Ovary (tissue), 9 donors: Measurements from ENCODE around the gene PARD3B. TPM values are rescaled to one million over a fixed set of nuclear protein-coding genes. Genes with fewer than 3 reads are reported as not detected.

Experiments
- DNase-seq, 5 donors: peaks; one replicate each; pipeline ENCODE4 v3.0.0-alpha.2; 2019 to 2020
- H3K27ac ChIP-seq, 2 donors: fragments of 200-600 bp; one replicate each; pipeline versions ENCODE4 v1.5.1 to v1.8.0; 2019 to 2022
- H3K27me3 ChIP-seq: fragments of 200-600 bp; one replicate; pipeline ENCODE4 v1.8.0; 2022
- H3K36me3 ChIP-seq: fragments of 200-600 bp; sonication (generic); one replicate; pipeline ENCODE4 v1.5.1; 2019
- H3K4me1 ChIP-seq: one replicate; pipeline ENCODE4 v1.8.1; 2013; ENCODE audit warnings: mild to moderate bottlenecking, moderate library complexity; ENCODE audit not compliant: insufficient read depth
- H3K4me3 ChIP-seq: fragments of 200-600 bp; sonication (generic); one replicate; pipeline ENCODE4 v1.5.1; 2017
- H3K9me3 ChIP-seq, 2 donors: fragments of 200-600 bp in 1 of 2; sonication (generic) in 1 of 2; one replicate each; pipeline versions ENCODE4 v1.5.1 to v1.8.1; 2013 to 2019; ENCODE audit warnings: mild to moderate bottlenecking in 1 of 2, moderate library complexity in 1 of 2
- EP300 ChIP-seq: sonication (generic); formaldehyde crosslinking; IDR thresholded peaks from one replicate; pipeline ENCODE4 v1.6.1; 2017; ENCODE audit warnings: antibody characterized with exemption
- POLR2A ChIP-seq: fragments of 450-650 bp; IDR thresholded peaks from one replicate; pipeline ENCODE4 v1.6.1; 2017; ENCODE audit warnings: antibody characterized with exemption, mild to moderate bottlenecking, moderate library complexity
- WGBS, 3 donors: extraction: QIAGEN DNeasy Blood & Tissue Kit in 1 of 3; methylation state at CpG; one replicate each; pipeline versions ENCODE4 v1.1.5 to v1.1.7; 2013 to 2017; 5-methylcytosine and 5-hydroxymethylcytosine counted together
- intact Hi-C, 4 donors: fragments of 100-400 bp; cut with DNase I; formaldehyde crosslinking; loops; one replicate each; pipeline versions ENCODE4 v1.11.0 to v1.15.1; 2022 to 2023
- polyA plus RNA-seq, 2 donors: library from polyadenylated mRNA; stranded (reverse); fragments of 200-250 nt in 1 of 2; fragments of 350-450 nt in 1 of 2; fragmentation: Illumina TruSeq in 1 of 2; extraction: RNeasy Lipid Tissue Mini Kit (QIAGEN cat#74804) in 1 of 2; gene quantifications; one replicate each; pipeline ENCODE4 v1.2.3, GENCODE V29; 2013 to 2014
- total RNA-seq, 7 donors: library from RNA; depleted of rRNA in 2 of 7; stranded (reverse); fragments of >200 nt in 2 of 7; fragmentation: NEBNext Ultra II Directional in 3 of 7; extraction: Animal tissue kit (Norgen Biotek cat#: 25700) in 3 of 7; gene quantifications; one replicate each; pipeline versions ENCODE4 v1.1.0 to v1.2.4, GENCODE V29; 2016 to 2023
- TF ChIP-seq, protein P1 (sequence below), 3 donors: fragments of 450-650 bp in 2 of 3; fragments of 200-600 bp in 1 of 3; IDR thresholded peaks; one replicate each; pipeline versions ENCODE4 v1.5.1 to v1.8.0; 2016 to 2022; ENCODE audit warnings: antibody characterized with exemption in 3 of 3, mild to moderate bottlenecking in 1 of 3
- donor health status: DM: no; HTN: no; CAD: no; lungs with moderate emphysema.
- donor health status: DM: no; HTN: no; CAD: no.
- donor health status: Bipolar disorder and iron deficiency.
- donor health status: DM: yes; HTN: yes; CAD: no.
- donor health status: DM: no; HTN: no; CAD: no.
- donor health status: DM: yes; HTN: yes; CAD: no.

Gene PARD3B
- total and polyA plus RNA-seq, 9 donors = 8.2 to 46.6 (median 28.7) TPM

- Histone ChIP-seq H3K27me3 (no peaks in the 10 kb centered on the region), H3K9me3 (no peaks in the 10 kb centered on the region), H3K36me3 (no peaks in the 10 kb centered on the region), H3K4me1 (peaks cover 11% of the 10 kb centered on the region), H3K4me3 (no peak overlapping the region), H3K27ac (no peak overlapping the region)
- TF ChIP-seq, protein P1, sequence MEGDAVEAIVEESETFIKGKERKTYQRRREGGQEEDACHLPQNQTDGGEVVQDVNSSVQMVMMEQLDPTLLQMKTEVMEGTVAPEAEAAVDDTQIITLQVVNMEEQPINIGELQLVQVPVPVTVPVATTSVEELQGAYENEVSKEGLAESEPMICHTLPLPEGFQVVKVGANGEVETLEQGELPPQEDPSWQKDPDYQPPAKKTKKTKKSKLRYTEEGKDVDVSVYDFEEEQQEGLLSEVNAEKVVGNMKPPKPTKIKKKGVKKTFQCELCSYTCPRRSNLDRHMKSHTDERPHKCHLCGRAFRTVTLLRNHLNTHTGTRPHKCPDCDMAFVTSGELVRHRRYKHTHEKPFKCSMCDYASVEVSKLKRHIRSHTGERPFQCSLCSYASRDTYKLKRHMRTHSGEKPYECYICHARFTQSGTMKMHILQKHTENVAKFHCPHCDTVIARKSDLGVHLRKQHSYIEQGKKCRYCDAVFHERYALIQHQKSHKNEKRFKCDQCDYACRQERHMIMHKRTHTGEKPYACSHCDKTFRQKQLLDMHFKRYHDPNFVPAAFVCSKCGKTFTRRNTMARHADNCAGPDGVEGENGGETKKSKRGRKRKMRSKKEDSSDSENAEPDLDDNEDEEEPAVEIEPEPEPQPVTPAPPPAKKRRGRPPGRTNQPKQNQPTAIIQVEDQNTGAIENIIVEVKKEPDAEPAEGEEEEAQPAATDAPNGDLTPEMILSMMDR (IDR thresholded peaks at IDR 0.05) = no peak
- no peak for TF ChIP-seq POLR2A
- TF ChIP-seq EP300 = no peak
- DNase-seq = no peak
- 96% methylated on average over 2 of the region's 2 CpGs for WGBS, 3 donors
- intact Hi-C loops = no loop called here
Observed at GRCh38 chr2:204573221-204573620, 27.9 kb downstream of the PARD3B start.

DNA sequence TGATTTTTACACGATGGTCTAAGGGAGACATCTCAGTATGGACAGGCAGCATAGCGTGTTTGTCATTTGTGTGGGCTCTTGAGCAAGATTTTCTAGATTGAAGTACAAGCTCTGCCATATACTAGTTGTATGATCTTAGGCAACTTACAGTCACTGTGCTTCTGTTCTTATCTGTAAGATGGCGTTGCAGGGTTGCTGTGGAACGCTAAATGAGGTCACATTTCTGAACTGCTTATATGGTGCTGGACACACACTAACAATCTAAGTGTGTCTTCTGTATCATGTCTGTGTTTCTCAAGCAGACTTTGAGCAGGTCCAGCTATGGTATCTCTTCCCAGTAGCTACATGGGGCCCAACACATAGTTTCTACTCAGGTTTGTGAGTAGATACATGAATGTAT is 29.2 kb downstream of the PARD3B start:
- Histone ChIP-seq H3K27me3 (no peaks in the 10 kb centered on the region), H3K9me3 (no peaks in the 10 kb centered on the region), H3K27ac (no peak overlapping the region), H3K36me3 (no peaks in the 10 kb centered on the region), H3K4me3 (no peak overlapping the region), H3K4me1 (peaks cover 11% of the 10 kb centered on the region)
- DNase-seq = no peak
- intact Hi-C loops = no loop called here
- TF ChIP-seq POLR2A (no peak), EP300 (no peak)
- TF ChIP-seq, protein P1 (IDR thresholded peaks at IDR 0.05) = no peak
- 64 to 67% (median 66%) methylated on average over 4 of the region's 4 CpGs for WGBS, 3 donors

DNA sequence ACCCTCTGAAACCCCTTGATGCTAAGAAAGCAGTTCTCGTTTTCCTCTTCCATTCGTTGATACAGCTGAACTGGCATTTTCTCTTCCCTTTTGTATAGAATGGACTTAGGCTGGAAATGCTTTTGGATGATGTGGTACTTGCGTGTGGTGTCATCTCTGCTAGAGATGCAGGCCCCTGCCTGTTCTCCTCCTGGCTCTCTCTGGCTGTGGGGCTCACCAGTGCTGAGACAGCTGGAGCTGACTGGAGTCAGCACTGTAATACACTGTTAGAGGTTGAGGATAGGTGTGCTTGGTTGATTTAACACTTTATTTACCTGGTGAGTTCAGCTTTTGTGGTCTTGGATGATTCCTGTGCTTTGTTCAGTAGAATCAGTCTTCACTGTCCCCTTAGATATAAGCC is 30.2 kb downstream of the PARD3B start:
- H3K27me3 ChIP-seq = no peaks in the 10 kb centered on the region
- WGBS, 3 donors = 96 to 98% (median 98%) methylated on average over 3 of the region's 3 CpGs
- intact Hi-C loops = no loop called here
- H3K4me1 ChIP-seq = peaks cover 8% of the 10 kb centered on the region
- no peaks in the 10 kb centered on the region for H3K36me3 ChIP-seq
- H3K4me3 ChIP-seq = no peak overlapping the region
- no peaks in the 10 kb centered on the region for H3K9me3 ChIP-seq
- no peak for TF ChIP-seq POLR2A
- TF ChIP-seq, protein P1 (IDR thresholded peaks at IDR 0.05) = no peak
- TF ChIP-seq EP300 = no peak
- no peak for DNase-seq
- no peak overlapping the region for H3K27ac ChIP-seq

DNA sequence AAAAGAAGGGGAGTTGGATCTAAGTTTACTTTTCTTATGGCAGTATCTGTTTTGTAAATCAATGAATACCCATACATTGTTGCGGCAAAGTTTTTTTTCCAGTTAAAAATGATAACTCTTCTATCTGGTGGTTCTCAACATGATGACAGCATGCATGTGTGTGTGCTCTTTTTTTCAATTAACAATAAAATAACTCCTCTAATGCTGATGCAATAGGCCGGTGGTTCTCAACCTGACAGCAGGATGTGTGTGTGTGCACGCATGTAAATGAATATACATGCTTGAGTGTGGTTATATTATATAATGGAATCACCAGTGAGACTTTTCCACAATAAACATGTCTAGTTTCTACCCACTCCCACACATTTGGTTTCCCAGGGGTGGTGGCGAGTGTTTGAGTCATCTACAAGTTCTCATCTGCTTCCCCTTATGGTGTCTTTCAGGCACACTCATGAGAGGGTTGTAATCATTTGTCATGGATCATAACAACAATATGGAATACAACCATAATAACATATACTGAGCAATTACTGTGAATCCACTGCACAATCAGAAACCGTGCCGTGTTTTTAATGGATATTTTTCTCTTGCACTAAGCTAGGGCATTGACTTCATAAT is 31.2 kb downstream of the PARD3B start:
- Histone ChIP-seq H3K27ac (no peak overlapping the region), H3K4me3 (no peak overlapping the region), H3K27me3 (no peaks in the 10 kb centered on the region), H3K36me3 (no peaks in the 10 kb centered on the region), H3K9me3 (no peaks in the 10 kb centered on the region), H3K4me1 (peaks cover 5% of the 10 kb centered on the region)
- DNase-seq = no peak
- intact Hi-C loops = no loop called here
- WGBS, 3 donors = 96 to 97% (median 96%) methylated on average over 6 of the region's 6 CpGs
- TF ChIP-seq POLR2A (no peak), EP300 (no peak)
- TF ChIP-seq, protein P1 (IDR thresholded peaks at IDR 0.05) = no peak
